Activated CD4-positive, alpha-beta T cell treated with anti-CD3 and anti-CD28 coated beads, Interleukin-2, Interleukin-6, amounts not matched to agents 100 ng/mL and 50 ng/mL, durations not matched to agents 16 hours and 8 hours (primary cell): Measurements from ENCODE around the gene PSAT1.

ENCODE experiments used
- DNase-seq: peaks from one replicate; pipeline ENCODE4 v3.0.0-alpha.2; 2020

The PSAT1 gene

GRCh38 chr9:78294290-78295176 is 2.4 kb upstream of the PSAT1 start:
- DNase-seq = no peak

- no peak for DNase-seq
Measured at GRCh38 chr9:78295177-78295575, 1.7 kb upstream of the PSAT1 start.

GRCh38 chr9:78295731-78296130 is 1.2 kb upstream of the PSAT1 start:
- DNase-seq = no peak

DNA sequence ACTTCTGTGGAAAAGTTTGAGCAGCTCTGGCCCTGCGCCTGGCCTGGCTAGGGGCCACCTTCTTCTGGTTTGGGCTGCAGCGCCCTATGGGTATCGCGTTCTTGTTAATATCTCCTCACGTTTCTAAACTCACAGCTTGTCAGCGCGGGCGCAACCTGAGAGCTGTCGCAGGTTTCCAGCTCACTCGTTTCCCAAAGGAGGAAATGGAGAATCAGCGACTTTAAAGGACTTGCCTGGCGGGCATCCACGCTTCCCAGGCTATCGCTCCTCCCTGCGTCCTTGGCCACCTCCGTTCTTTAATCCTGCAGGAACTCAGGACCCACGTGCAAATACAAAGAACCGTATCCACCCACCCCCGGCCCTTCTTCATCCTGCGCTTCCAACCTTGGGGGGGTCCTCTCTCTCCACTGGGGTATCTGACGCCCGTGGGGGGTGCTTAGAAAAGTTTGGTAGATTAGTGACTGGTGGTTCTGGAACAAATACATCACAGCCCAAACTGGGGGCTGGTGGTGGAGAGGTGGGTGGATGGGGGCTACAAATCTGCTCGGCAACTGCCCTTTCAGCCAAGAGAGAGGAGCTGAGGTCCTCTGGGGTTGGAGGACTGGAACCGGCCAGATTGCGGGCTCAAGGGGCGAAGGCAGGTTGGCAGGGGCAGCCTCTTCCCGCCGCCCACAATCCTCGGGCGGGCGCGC is 578 bp upstream of the PSAT1 start:
- DNase-seq = peak; percentile 27

DNA sequence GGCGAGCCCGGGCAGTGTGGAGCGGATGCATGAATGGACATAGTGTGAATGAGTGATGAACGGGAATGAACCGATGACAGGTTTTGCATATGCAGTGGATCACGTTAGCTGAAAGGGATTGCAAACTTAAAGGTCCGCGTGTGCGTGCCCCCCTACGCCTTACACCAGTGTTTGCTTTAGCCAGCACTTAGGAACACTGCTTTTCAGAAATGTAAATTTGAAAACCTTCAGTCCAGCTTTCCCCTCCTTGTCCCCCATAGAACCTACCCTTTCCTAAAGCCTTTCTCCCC is 692 bp downstream of the PSAT1 start:
- no peak for DNase-seq

DNA sequence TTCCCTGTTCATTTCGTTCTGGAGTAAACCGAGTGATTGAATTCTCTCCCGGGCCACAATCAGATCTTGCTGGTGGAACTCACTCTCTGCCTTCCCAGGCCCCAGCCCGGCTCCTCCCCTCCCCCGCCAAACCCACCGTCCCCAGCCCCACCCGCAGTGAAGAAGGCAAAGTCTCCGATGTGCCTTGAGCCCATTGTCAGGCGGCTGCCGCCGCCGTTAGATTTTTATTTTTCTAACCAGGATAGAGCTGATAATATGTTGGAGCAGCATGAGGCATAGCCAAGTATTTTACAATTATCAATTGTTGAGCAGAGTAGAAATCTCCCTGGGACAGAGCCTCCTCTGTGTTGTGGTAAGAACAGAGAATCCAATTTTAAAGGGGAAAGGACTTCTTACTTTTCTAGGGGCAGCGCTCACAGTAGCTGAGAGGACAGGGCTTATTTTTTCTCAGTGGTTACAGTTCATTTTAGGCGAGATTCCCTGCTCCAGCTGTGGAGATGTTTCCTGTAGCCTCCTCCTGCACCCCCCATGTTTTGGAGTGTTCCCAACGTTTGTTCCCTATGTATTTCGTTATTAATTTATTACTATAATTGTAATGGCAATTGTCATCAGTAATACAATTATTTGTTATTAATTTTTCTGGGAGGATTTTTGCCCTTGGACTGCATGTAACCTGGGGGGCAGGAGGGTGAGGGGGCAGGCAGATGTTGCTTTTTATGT is 1.3 kb downstream of the PSAT1 start:
- DNase-seq = peak; percentile 14

- DNase-seq = no peak
Measured at GRCh38 chr9:78300209-78300608, 3.3 kb downstream of the PSAT1 start.

GRCh38 chr9:78301466-78301865 is 4.5 kb downstream of the PSAT1 start:
- no peak for DNase-seq

DNA sequence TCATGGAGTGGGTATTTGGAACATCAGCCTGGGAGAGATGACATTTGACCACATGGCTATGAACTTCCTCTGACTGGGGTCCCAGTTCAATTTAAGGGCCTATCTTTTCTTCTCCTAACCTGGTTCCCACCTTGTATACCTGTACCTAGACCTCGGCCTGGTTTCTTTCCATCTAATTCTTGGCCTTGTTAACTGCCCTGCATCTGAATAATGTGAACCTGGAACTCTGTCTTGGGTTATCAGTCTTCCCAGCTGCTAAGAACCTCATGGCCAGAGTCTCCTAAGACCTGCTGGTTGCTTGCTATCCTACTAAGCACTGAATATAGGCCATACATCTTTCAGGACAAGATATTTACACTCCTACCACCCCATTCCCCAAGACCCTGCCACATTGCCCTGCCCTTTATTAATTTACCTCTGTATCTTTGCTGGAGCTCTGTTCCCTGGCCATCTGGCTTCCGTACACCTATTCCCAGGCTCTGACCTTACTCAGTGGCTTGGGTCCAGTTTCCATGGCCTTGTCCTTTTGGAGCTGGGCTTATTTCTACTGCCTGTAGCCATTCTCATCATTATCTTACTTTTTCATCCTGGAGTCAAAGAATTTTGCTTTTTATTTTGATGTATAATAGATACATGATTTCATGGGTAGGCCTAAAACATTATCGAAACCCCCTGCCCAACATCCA is 6.6 kb downstream of the PSAT1 start:
- DNase-seq = no peak

DNA sequence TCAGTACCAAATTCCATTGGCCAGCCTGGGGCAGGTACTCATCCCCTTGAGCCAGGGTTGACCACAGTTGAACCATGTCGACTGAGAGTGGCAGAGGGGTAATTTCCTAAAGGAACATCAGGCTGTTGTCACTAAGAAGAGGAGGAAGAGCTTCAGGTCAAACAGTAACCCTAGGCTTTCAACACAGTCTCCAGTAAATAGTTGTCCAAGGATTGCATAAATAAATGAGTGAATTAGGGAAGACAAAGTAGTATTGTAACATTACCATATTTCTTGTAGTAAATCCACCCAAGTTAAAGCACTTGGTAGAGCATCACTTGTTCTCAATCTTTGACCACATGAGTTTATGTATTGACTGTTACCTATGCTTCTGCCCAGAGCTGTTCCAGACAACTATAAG is 7.4 kb downstream of the PSAT1 start:
- DNase-seq = no peak

DNA sequence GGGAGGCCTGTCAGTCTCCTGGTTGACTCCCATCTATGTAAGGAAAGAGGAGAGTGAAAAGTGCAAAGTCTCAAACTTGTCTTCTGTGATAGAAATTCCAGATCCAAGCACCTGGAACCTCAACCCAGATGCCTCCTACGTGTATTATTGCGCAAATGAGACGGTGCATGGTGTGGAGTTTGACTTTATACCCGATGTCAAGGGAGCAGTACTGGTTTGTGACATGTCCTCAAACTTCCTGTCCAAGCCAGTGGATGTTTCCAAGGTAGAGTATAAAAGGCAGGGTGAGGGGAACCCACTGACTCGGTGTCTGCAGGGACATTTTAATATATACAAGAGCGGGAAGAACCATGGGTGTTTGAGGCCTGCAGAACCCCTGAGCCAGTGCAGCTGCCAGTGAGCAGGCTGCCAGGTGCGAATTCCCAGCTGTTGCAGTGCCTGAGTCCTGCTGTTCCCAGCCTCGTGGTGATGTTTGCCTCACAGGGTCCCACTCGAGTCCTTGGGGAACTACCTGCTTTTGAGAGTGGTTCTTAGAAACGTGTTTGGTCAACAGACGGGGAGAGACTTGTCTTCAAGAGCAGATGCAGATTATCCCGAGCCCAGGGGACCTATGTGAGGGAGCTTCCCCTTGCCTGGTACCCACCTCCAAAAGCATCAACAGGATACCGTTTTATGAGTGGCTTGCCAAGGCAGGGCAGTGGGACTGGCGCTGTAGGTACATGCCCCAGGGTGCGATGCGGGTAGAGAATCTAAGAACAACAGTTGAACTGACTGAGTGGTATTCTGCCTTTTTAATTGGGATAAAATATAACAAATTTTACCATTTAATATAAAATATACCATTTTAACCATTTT is 9.5 kb downstream of the PSAT1 start:
- DNase-seq = no peak

GRCh38 chr9:78307360-78307759 is 10.4 kb downstream of the PSAT1 start:
- DNase-seq = no peak

DNA sequence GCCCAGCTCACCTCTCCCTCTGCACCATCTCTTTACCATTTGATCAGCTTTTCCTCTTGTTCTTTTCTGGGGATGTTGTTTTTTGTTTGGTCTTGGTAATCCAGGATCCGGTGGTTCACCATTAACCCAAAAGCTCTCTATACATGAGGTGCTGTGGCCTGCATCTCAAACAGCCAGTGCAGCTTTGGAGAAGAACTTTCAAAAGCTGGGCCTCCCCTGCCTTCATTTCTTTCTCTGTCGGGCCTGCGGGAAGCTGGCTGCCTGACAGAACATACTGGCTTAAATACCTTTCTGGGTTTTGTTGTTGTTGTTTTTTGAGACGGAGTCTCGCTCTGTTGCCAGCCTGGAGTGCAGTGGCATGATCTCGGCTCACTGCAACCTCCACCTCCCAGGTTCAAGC is 12.1 kb downstream of the PSAT1 start:
- DNase-seq = no peak

GRCh38 chr9:78311075-78311474 is 14.2 kb downstream of the PSAT1 start:
- no peak for DNase-seq

- no peak for DNase-seq
Measured at GRCh38 chr9:78311886-78312524, 15.1 kb downstream of the PSAT1 start.

- DNase-seq = no peak
Measured at GRCh38 chr9:78314550-78314949, 17.6 kb downstream of the PSAT1 start.

DNA sequence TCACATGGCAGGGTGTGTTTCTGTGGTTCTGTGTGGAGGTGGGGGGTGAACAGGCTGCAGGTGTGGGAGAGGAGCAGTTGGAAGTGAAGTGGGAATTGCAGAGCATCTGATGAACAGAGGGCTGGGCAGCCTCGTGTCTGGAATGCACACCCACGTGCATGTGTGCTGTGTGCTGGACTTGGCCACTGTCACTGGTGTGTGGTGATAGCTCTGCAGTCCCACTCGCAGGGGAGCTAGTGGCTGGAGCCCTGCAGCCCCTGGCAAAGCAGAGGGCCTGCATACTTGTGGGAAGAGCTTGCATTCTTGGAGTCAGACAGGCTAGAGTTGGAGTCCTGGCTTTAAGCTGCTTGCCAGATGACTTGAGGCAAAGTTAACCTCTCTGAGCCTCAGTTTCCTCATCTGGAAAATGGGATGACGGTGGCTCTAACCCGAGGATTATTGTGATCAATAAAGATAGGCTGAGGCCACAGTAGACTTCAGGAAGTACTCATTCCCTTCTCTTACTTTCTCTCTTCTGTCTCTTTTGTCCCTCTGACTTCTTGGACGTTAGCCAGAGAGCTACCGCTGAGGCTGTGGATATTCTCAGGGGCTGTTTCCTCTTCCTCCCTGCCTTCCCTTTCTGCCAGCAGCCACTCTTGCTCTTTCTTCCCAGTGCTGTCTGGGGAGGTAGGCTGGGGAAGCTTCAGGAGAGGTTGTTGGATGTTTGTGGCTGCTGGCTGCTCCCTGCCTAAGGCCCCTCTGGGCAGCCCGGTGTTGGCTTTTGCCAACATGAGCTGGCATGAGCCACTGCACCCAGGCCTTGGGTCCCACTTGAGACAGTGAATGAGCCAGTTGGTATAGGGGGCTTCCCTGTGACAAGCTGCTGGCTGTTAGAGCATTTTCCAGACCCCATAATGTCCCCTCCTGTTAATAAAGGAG is 18.3 kb downstream of the PSAT1 start:
- no peak for DNase-seq

DNA sequence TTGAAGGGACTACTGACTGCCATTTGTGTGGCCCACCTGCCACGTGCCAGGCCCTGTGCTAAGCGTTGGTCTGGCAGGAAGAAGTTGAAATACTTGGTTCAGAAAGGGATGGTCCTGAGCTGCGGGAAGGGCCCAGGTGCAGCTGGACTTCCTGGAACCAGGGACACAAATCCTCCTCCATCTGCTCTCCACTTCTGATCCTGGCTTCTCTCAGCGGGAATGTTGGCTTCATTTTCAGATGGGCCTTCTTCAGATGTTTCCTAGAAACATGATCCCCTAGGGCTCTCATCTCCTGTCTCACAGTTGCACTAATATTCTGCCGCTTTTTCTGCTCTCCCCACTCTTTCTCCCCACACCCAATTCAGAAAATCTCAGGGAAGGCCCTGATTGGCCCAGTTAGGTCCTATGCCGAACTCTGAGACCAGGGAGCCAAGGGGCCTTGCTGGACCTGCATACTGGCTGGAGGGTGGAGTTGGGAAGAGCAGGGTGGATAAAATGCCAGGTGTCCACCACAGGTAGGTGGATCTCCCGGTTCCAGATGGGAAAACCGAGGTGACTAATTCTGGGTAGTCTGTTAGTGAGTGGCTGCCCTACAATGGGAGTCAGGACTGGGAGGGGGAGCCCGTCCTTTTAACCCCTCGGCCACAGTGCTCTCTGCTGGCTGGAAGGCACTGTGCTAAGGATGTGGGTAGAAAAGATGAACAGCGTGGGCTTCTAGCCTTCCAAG is 19.4 kb downstream of the PSAT1 start:
- no peak for DNase-seq

DNA sequence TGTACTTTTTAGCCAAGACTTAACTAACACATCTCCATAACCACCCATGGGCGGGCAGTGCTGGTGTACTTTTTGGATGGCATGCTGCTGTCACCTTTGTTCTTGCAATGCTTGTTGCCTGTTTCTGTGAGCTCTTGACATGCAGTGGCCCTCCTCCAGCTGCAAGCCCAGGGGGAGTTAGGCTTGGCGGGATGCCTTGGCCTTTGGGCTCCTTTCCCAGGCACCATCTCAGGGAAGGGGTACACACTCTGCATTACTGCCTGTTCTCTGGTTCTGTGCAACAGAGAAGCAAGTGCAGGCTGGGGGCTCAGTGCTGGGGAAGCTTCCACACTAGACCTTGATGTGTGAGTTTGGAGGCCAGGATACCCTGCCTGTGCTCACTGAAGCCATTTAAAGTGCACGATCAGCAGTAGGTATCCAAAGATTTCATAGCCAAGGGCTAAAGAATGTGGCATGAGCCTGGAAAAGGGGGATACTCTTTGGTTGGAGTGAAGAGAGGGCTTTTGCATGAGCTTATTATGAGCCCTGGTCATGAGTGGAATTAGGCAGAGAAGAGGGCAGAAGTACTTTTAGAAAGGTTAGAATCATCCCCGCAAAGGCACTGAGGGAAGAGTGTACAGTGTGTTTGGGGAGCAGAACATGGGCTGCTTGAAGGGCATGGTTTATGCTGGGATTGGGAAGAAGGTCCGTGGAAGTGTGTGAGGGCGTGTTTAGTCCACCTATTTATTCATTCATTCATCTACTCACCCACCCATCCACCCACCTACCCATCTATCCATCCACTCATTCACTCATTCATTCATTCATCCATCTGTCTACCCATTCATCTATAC is 22.5 kb downstream of the PSAT1 start:
- no peak for DNase-seq
